RWPE2 (cell line): ENCODE data around the gene SORCS2.

Experiments used
- ATAC-seq: fragments of 200-7000 bp; cut with Tn5 transposase; 3 replicates; pipeline ENCODE4 v1.9.1; 2021; ENCODE audit warnings: low read depth
- DNase-seq: peaks from one replicate; pipeline ENCODE4 v3.0.0-alpha.2; 2020; ENCODE audit warnings: low spot score
- H3K27ac ChIP-seq: fragments of 450-650 bp; 2 replicates; pipeline ENCODE4 v1.5.1; 2017; ENCODE audit warnings: mild to moderate bottlenecking; ENCODE audit not compliant: poor library complexity, severe bottlenecking
- H3K27me3 ChIP-seq: fragments of 250-450 bp; sonication (Bioruptor Pico); 2 replicates; pipeline ENCODE4 v1.5.1; 2021; ENCODE audit warnings: mild to moderate bottlenecking, moderate library complexity; ENCODE audit not compliant: insufficient read depth, poor library complexity, severe bottlenecking
- H3K36me3 ChIP-seq: fragments of 250-450 bp; sonication (Bioruptor Pico); 2 replicates; pipeline ENCODE4 v1.5.1; 2020; ENCODE audit warnings: low read depth, mild to moderate bottlenecking, moderate library complexity
- H3K4me1 ChIP-seq: fragments of 250-450 bp; sonication (Bioruptor Pico); 2 replicates; pipeline ENCODE4 v1.5.1; 2021; ENCODE audit warnings: mild to moderate bottlenecking, moderate library complexity; ENCODE audit not compliant: insufficient read depth, poor library complexity, severe bottlenecking
- H3K4me3 ChIP-seq: fragments of 250-450 bp; sonication (Bioruptor Pico); 2 replicates; pipeline ENCODE4 v1.5.1; 2021; ENCODE audit warnings: mild to moderate bottlenecking, moderate library complexity; ENCODE audit not compliant: severe bottlenecking
- H3K9me3 ChIP-seq: fragments of 250-450 bp; sonication (Bioruptor Pico); 2 replicates; pipeline ENCODE4 v1.5.1; 2021; ENCODE audit warnings: mild to moderate bottlenecking, moderate library complexity; ENCODE audit not compliant: severe bottlenecking
- CTCF ChIP-seq: fragments of 450-650 bp; IDR thresholded peaks from one replicate; pipeline ENCODE4 v1.5.1; 2017; ENCODE audit warnings: mild to moderate bottlenecking, moderate library complexity; ENCODE audit not compliant: poor library complexity, severe bottlenecking

Gene SORCS2

GRCh38 chr4:7458066-7458425 is 265.7 kb downstream of the SORCS2 start:
- Histone ChIP-seq H3K4me3 (no peak overlapping the region), H3K27ac (no peak overlapping the region), H3K9me3 (no peaks in the 10 kb centered on the region), H3K36me3 (no peaks in the 10 kb centered on the region), H3K27me3 (no peaks in the 10 kb centered on the region), H3K4me1 (peaks cover 6% of the 10 kb centered on the region)
- DNase-seq (no peak), ATAC-seq (no peak)
- no peak for TF ChIP-seq CTCF

GRCh38 chr4:7458477-7458876 is 266.1 kb downstream of the SORCS2 start:
- no peak overlapping the region for H3K27ac ChIP-seq
- DNase-seq (no peak), ATAC-seq (no peak)
- TF ChIP-seq CTCF = no peak
- H3K27me3 ChIP-seq = no peaks in the 10 kb centered on the region
- H3K4me3 ChIP-seq = no peak overlapping the region
- no peaks in the 10 kb centered on the region for H3K9me3 ChIP-seq
- no peaks in the 10 kb centered on the region for H3K36me3 ChIP-seq
- H3K4me1 ChIP-seq = peaks cover 6% of the 10 kb centered on the region

- no peak for ATAC-seq
- no peaks in the 10 kb centered on the region for H3K36me3 ChIP-seq
- no peak for DNase-seq
- H3K4me1 ChIP-seq = peaks cover 6% of the 10 kb centered on the region
- H3K27me3 ChIP-seq = no peaks in the 10 kb centered on the region
- no peak overlapping the region for H3K27ac ChIP-seq
- no peak for TF ChIP-seq CTCF
- H3K9me3 ChIP-seq = no peaks in the 10 kb centered on the region
- H3K4me3 ChIP-seq = no peak overlapping the region
Measured at GRCh38 chr4:7459471-7459870, 267.1 kb downstream of the SORCS2 start.

- no peak for DNase-seq
- no peak overlapping the region for H3K4me3 ChIP-seq
- ATAC-seq = no peak
Measured at GRCh38 chr4:7460566-7460965, 268.2 kb downstream of the SORCS2 start.

GRCh38 chr4:7461230-7461629 is 268.9 kb downstream of the SORCS2 start:
- no peaks in the 10 kb centered on the region for H3K36me3 ChIP-seq
- H3K27me3 ChIP-seq = no peaks in the 10 kb centered on the region
- no peaks in the 10 kb centered on the region for H3K9me3 ChIP-seq
- H3K27ac ChIP-seq = no peak overlapping the region
- H3K4me3 ChIP-seq = no peak overlapping the region
- ATAC-seq = no peak
- TF ChIP-seq CTCF = no peak
- H3K4me1 ChIP-seq = peaks cover 6% of the 10 kb centered on the region
- DNase-seq = no peak

More at GRCh38 chr4:7460566-7460965, 268.2 kb downstream of the SORCS2 start:
- Histone ChIP-seq H3K27me3 (no peaks in the 10 kb centered on the region), H3K27ac (no peak overlapping the region), H3K4me1 (peaks cover 6% of the 10 kb centered on the region), H3K9me3 (no peaks in the 10 kb centered on the region), H3K36me3 (no peaks in the 10 kb centered on the region)
- TF ChIP-seq CTCF = no peak
